Stimulated activated CD4-positive, alpha-beta T cell treated with anti-CD3 and anti-CD28 coated beads, Interleukin-1b, Interleukin-23, amount 100 ng/mL, for 24 hours (primary cell): ENCODE data around the gene FKBP2.
A peak's percentile ranks its signal among the peaks of the same experiment; 100 is the strongest.

Experiments used
- DNase-seq, 4 experiments: peaks; one replicate each; pipeline ENCODE4 v3.0.0-alpha.2; 2020; ENCODE audit warnings: low read depth in 4 of 4, low spot score in 1 of 4

FKBP2 gene

GRCh38 chr11:64247729-64248531, 7.0 kb downstream of the FKBP2 start:
- no peak for DNase-seq

DNA sequence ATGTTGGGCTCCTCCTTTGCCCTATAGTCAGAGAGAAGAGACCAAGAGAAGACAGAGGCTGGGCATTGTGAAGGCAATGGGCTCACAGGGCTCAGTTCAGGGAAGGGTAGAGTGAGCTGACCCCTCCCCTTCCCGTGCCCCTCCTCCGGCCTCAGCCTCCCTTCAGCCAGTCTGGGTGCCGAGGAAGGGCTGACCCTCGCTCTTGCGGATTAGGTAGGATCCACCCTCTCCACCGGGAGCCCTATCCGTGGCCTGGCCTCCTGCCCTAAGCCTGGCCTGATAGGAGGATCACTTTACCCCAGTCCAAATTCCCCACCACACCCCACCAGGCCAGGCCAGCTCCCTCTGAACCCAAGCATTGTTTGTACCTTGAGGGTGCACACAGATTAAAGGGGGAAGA, 7.7 kb downstream of the FKBP2 start:
- DNase-seq = no peak

DNA sequence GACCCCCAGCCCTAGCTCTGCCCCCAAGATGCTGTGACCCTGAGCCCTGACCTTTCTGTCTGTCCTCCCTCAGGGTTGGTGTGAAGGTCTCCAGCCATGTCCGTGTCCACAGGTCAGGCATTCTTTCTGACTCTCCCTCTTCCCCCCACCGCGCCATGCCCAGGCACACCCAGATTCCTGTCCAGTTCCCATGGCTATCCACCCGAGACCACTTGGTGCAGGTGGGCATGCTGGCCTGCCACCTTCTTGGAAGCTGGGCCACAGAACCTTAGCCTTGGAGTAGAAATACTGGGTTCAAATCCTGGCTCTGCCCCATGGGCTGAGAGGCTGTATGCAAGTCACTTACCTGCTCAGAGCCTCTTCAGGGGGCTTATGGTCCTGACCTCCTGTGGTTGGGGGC, 8.1 kb downstream of the FKBP2 start:
- no peak for DNase-seq

DNA sequence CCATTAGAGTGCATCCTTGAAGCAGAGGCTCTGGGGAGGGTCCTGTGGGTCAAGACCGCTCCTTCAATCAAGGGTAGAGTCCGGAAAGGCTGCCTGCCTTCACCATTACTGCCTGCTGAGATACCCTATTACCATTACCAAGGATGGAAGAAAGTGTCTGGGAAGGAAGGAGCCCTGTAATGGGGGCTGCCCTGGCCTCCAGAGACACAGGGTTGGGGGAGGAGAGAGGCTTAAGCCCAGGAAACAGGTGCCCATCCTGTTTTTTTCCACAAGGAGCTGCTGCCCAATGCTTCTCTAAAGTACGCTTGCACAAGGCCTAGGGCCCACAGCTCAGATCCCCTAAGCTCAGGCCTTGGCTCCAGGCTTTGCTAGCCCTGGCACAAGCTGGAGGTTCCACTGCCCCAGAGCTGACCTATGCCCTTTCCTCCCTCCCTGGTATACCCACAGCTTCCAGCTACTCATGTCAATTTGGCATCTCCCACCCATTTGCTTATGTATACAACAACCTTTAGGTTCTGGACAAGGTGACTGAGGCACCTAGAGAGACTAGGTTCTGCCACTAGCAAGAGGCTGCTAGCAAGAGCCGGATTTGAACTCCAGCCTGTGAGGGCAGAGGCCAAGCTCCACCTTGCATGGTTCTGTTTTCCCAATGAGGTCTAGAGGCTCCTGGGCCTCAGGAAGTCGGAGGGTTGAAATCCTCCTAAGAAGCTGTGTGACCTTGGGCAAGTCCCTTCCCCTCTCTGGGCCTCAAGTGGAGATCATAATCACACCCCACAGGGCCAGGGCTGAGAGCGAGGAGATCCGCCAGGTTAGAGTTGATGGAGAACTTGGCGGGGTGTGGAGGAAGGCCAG, 8.9 kb downstream of the FKBP2 start:
- DNase-seq = no peak

DNA sequence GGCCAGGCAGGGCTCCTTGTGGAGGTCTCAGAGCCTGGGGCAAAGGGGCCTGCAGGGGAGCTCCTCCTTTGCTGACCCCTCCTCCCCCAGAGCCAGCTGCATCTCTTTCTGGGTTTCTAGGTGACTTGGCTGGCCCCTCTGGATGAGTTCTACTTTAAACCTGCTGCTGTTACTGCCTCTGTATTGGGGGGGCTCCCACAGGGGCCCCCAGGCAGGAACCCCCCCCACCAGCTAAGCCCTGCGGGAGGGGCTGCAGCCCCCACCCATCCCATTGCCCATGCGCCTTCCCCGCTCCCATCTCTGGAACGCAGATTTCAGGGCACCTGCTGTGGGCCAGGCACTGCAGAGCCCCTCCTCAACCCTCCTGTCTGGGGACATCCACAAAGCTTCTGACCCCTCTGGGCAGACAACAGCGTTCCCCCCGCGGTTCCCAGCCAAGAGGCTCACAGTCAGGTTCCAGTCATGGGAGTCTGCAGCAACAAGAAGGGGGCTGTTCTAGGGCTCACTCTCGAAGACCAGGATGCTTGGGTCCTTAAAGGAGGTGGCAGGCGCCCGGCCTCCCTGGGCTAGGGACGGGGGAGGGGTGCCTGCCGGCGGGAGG, 9.6 kb downstream of the FKBP2 start:
- DNase-seq = no peak

GRCh38 chr11:64251016-64251752, 10.3 kb downstream of the FKBP2 start, which contains the start of gene PLCB3:
PLCB3 (plus strand) TSS chr11:64251530; CDS start chr11:64251650, 120 bp downstream.
- peak in 1 of 4 experiments; percentile 51 for DNase-seq

GRCh38 chr11:64251753-64252002, 10.8 kb downstream of the FKBP2 start:
- DNase-seq = no peak

DNA sequence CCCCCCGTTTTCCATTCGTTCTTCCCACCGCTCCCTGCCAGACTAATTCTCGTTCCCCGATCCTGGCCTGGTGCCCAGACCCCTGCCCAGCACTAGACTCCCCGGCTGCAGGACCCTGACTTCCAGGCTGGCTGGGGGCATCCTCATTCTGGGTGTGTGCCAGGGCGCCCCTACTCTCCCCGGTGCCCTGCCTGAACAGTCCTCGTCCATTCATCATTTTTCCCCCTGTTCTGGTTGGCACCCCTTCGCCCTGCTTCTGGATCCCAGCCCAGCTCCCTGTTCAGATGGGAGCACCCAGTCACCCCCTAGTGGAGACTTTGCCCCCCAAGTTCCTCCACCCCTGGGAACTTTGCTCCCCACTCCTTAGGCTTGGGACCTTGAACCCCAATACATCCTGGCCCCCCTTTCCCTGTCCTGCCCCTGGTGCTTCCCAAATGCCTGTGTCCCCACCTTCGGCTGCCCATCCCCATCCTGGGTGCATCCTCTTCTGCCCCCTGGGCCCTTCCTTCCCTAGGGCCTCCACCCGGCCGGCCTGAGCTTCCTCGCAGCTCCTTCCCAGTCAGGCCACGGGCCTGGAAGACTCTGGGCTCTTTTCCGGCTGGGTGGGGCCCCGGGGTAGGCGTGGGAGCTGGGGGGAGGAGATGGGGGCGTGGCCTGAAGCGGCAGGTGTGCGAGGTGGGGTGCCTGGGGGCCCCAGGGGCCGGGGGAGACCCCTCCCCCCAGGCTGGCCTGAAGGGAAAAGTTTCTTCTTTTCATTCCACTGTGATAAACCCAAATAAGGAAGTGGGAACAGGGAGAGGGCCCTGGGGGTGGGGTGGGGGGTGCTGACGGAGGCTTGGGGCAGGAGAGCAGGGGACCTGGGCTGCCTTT, 11.3 kb downstream of the FKBP2 start:
- no peak for DNase-seq

DNA sequence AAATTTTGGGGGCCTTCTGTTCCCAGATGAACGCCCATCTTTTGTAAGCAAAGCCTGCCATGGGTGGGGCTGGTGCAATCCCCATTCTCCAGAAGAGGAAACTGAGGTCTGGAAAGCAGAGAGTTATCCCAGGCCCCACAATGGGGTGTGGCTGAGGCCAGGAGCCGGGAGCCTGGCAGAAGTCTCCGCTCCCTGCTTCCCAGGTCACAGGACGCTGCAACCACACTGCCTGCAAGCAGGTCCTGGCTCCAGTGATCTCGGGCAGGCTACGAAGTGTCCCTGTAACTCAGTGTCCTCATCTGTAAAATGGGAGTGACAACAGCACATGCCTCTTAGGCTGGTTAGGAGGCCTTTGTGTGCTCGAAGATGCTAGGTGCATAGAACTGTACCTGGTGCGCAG, 12.1 kb downstream of the FKBP2 start:
- no peak for DNase-seq

GRCh38 chr11:64253481-64253880, 12.6 kb downstream of the FKBP2 start:
- DNase-seq = no peak

DNA sequence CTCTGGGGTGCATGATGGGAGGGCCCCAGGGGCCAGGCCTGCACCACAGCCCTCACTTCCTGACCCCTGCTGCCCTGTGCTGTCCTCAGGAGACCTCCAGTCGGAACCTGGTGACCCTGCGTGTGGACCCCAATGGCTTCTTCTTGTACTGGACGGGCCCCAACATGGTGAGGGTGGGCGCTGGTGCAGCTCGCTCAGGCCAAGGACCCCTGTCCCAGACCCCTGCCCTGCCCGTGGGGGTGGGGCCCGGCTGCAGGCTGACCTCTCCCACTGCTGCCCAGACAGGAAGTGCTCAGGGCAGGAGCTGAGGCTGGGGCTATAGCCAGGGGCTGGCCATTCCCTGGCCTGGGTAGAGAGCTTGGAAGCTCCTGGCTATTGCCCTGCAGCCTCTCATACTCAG, 13.4 kb downstream of the FKBP2 start:
- DNase-seq = no peak

DNA sequence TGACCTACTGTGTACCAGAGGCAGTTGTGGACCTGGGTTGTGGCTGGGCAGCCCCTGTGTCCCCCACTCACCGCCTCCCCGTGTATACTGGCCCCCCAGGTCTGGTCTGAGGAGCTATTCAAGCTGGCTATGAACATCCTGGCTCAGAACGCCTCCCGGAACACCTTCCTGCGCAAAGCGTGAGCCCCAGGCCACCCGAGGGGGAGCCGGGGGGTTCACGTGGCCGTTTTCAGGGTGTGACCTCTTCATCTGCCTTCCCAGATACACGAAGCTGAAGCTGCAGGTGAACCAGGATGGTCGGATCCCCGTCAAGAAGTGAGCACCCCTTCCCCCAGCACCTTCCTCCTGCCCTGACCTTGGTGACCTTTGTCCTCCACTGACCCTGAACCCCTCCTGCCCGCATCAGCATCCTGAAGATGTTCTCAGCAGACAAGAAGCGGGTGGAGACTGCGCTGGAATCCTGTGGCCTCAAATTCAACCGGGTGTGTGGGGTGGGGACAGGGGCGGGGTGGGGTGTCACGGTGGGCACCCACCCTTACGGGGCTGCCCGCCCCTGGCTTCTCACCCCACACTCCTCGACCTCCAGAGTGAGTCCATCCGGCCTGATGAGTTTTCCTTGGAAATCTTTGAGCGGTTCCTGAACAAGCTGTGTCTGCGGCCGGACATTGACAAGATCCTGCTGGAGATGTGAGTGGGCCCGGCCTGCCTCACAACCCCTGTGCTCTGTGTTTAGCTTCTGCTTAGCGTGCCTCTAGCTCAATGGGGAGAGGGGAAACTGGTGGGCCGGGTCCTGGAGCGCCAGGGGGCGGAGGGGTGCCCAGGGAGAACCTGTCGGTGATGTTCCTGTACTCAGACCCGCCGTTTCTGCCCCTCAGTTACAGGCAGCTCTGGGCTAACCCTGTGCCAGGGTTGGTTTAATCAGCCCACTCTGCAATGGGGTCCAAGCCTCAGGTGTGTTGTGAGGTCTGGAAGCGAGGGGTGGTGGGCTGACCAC, 14.5 kb downstream of the FKBP2 start:
- no peak for DNase-seq

DNA sequence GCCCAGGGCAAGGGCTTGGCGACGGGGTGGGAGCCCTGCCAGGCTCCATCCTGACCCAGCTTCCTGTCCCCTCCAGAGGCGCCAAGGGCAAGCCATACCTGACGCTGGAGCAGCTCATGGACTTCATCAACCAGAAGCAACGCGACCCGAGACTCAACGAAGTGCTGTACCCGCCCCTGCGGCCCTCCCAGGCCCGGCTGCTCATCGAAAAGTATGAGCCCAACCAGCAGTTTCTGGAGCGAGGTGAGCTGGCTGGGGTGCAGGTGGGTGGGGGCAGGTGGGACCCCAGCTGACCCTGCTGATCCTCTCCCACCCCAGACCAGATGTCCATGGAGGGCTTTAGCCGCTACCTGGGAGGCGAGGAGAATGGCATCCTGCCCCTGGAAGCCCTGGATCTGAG, 15.4 kb downstream of the FKBP2 start:
- DNase-seq = no peak

- no peak for DNase-seq
Measured at GRCh38 chr11:64258356-64258755, 17.5 kb downstream of the FKBP2 start.

DNA sequence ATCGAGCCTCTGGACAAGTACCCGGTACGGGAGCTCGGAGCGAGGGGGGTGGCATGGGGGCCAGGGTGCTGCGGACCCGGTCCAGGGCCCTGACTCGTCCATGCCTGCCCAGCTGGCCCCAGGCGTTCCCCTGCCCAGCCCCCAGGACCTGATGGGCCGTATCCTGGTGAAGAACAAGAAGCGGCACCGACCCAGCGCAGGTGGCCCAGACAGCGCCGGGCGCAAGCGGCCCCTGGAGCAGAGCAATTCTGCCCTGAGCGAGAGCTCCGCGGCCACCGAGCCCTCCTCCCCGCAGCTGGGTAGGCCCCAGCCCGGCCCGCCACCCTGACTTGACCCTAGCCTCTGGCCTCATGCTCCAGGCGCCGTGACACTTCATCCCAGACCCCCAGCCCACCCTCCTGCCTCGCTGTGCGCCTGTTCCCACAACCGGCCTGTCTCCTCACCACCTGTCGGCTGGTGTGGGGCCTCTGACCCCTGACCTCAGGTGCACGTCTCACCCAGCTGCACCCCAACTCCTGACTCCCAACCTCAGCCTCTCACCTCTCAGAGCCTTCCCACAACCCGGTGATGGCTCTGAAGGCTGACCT, 18.1 kb downstream of the FKBP2 start:
- no peak for DNase-seq

DNA sequence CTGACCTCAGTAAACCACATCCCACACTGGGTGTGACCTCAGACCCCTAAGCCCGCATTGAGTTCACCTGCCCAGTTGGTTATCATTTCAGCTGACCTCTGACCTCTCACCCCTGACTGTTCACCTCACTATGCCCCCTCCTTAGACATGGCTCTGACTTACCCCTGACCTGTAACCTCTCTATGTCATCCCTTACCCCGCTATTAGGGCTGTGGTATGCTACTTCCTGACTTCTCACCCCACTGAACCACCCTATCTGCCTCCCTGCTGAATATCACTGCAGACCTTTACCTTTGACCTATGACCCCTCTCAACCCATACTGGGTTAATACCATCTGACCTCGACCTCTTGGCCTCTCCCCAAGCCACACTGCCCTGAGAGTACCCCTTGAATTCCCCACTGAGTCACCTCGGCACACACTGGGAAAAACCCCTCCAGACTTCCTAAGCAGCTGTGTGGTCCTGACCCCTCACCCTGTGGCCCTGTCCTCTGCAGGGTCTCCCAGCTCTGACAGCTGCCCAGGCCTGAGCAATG, 18.7 kb downstream of the FKBP2 start:
- DNase-seq = no peak

DNA sequence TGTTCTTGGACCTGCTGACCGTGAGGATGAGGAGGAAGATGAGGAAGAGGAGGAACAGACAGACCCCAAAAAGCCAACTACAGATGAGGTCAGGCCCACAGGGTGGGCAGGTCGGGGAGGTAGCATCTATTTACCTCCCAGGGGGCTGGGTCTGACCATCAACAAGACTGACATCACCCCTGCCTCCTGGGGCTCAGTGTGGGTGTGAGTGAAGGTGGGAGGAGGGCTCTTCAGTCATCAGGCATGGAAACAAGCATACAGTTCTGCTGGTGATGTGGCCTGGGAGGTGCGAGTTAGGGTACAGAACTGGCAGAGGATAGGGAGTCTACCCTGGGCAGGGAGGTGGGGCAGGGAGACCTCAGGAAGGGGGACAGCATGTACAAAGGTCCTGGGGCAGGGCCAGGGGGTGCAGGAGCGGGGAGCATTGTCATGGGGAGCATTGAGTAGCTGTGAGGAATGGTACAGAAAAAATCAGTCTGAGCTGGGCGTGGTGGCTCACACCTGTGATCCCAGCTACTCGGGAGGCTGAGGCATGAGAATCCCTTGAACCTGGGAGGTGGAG, 19.3 kb downstream of the FKBP2 start:
- no peak for DNase-seq

GRCh38 chr11:64261556-64262080, 20.7 kb downstream of the FKBP2 start:
- no peak for DNase-seq
